ENCODE measurements around the gene YWHAB. TPM values are rescaled to one million over a fixed set of nuclear protein-coding genes. Genes with fewer than 3 reads are reported as not detected.

The YWHAB gene
- polyA plus RNA-seq = 446 and 447 TPM in 2 replicates

DNA sequence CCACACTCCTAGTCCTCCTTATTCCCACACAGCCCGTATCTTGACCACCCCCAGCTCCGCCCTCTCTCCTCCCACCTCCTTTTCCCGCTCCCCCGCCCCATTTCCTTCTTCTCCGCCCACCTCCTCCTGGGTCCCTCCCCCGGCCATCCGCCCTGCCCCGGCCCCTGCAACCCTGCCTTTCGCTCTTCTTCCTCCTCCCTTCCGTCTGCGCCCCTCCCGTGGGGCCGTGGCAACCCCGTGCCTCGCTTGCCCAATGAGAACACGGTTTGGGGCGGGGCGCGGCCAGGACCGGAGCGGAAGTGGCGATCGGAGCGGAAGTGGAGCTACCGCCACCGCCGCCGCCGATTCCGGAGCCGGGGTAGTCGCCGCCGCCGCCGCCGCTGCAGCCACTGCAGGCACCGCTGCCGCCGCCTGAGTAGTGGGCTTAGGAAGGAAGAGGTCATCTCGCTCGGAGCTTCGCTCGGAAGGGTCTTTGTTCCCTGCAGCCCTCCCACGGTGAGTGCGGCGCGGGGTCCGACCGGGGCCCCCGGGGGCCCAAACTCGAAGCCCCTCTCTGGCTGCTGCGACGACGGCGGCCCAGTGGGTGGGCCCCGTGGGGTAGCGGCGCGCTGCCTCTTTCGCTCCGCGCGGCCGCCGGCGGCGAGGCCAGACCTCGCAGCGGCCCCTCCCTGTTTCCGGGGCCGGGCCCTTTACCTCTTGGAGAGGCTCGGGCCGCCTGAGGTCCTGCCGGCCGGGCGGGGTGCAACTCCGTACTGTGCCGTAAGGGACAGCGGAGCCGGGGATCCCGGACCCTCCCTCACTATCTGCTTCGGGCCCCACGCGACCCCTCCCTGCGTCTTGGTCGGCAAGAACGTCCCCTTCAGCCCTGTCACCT lies at the start of gene YWHAB:
YWHAB (plus strand) TSS at position 314 of the 874 bp plus-strand sequence. CDS start 15,829 bp downstream, outside the sequence.

DNA sequence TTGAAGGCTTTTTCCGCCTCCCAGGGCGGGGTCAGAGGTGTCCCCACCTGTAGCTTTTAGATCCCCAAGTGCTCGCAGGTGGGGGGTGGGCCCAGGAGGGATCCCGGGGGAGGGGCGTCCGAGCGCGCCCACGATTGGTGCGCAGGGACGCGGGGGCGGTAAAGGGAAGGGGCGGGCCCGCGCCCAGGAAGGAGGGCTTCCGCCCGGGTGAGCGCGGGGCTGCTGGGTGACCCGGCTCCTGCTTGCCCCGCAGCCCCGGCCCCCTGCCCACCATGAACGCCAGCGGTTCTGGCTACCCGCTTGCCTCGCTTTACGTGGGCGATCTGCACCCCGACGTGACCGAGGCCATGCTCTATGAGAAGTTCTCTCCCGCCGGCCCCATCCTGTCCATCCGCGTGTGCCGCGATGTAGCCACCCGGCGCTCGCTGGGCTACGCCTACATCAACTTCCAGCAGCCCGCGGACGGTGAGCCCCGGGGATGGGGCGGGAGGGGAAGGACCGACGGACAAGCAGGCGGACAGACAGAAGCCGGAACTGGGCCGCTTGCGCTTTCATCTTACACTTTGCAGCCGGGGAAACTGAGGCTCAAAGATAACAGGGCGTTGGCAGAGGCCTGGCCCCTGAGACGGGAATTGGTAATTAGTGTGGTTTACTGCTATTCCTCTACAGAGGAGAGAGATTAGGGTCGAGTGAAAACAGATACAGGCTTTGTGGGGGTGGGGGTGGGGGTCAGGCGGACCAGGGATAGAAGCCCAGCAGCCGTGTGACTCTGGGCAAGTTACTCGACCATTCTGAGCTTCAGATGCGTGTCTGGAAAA lies 24.6 kb downstream of the YWHAB start, which contains the start of gene PABPC1L:
PABPC1L (plus strand) TSS at position 189 of the 818 bp plus-strand sequence; CDS start at position 273, 84 bp downstream.

Other genes starting within 250 kb of the YWHAB start
- not detected in 2 replicates for gene ADA, start 234.0 kb upstream of the YWHAB start, polyA plus RNA-seq
- gene CCN5, start 170.3 kb upstream of the YWHAB start, polyA plus RNA-seq = not detected in 2 replicates
- 0.58 and 2.7 TPM in 2 replicates for gene KCNK15, start 139.8 kb upstream of the YWHAB start, polyA plus RNA-seq
- 0.04 and 0.19 TPM in 2 replicates for gene RIMS4, start 75.2 kb upstream of the YWHAB start, polyA plus RNA-seq
- gene PABPC1L, start 24.4 kb downstream of the YWHAB start, polyA plus RNA-seq = 1.1 and 2.0 TPM in 2 replicates
- gene TOMM34, start 74.7 kb downstream of the YWHAB start, polyA plus RNA-seq = 7.6 and 14.2 TPM in 2 replicates
- gene STK4, start 80.8 kb downstream of the YWHAB start, polyA plus RNA-seq = 4.8 and 22.6 TPM in 2 replicates
- 1.2 and 2.7 TPM in 2 replicates for gene KCNS1, start 215.4 kb downstream of the YWHAB start, polyA plus RNA-seq
- gene WFDC5, start 229.5 kb downstream of the YWHAB start, polyA plus RNA-seq = not detected in 2 replicates
- gene WFDC12, start 238.8 kb downstream of the YWHAB start, polyA plus RNA-seq = not detected in 2 replicates